ENCODE data around the gene LDLRAD3.

GRCh38 chr11:36193721-36194120, 249.9 kb downstream of the LDLRAD3 start:
- TF ChIP-seq TCF12 (IDR thresholded peaks at IDR 0.05) = no peak
- TF ChIP-seq, protein P1, sequence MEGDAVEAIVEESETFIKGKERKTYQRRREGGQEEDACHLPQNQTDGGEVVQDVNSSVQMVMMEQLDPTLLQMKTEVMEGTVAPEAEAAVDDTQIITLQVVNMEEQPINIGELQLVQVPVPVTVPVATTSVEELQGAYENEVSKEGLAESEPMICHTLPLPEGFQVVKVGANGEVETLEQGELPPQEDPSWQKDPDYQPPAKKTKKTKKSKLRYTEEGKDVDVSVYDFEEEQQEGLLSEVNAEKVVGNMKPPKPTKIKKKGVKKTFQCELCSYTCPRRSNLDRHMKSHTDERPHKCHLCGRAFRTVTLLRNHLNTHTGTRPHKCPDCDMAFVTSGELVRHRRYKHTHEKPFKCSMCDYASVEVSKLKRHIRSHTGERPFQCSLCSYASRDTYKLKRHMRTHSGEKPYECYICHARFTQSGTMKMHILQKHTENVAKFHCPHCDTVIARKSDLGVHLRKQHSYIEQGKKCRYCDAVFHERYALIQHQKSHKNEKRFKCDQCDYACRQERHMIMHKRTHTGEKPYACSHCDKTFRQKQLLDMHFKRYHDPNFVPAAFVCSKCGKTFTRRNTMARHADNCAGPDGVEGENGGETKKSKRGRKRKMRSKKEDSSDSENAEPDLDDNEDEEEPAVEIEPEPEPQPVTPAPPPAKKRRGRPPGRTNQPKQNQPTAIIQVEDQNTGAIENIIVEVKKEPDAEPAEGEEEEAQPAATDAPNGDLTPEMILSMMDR (IDR thresholded peaks at IDR 0.05) = no peak
- TF ChIP-seq SIN3A (IDR thresholded peaks at IDR 0.05; ENCODE audit: borderline replicate concordance, low read depth, low read length) = no peak
- no peak for TF ChIP-seq RFX5 (IDR thresholded peaks at IDR 0.05; ENCODE audit: low read length)
- TF ChIP-seq RAD21 (IDR thresholded peaks at IDR 0.05; ENCODE audit: low read length) = no peak

Measured in SK-N-SH (cell line).